ENCODE data around the gene CCDC33. TPM values are rescaled to one million over a fixed set of nuclear protein-coding genes. Genes with fewer than 3 reads are reported as not detected.

The CCDC33 gene
- total RNA-seq, 1 donor from 2014 or later = not detected

DNA sequence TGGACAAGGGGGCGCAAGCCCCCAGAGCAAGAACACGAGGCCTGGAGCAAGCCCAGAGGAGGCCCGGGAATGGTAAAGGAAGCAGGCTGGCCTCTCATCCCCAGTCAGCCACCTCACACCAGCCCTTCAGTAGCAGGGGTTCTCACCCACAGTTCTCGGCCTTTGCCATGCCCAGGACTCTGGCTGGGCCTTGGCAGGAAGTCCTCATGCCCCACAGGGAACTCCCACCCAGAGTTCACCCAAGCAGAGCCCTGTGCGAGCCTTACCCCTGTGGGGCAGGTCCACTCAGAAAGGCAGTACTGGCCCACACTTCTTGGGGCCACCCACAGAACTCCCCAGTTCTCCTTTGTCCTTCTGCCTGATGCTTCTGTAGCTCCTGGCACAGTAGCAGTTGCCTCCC is 101.0 kb downstream of the CCDC33 start:
- Mint-ChIP-seq H3K9me3 (ENCODE audit: low read depth) (no peaks in the 10 kb centered on the region), H3K27ac (ENCODE audit: unreplicated experiment) (no peak overlapping the region), H3K4me3 (ENCODE audit: unreplicated experiment) (no peak overlapping the region), H3K27me3 (ENCODE audit: low read depth) (peaks cover 2% of the 10 kb centered on the region), H3K36me3 (ENCODE audit: low read depth) (peaks cover 2% of the 10 kb centered on the region), H3K4me1 (ENCODE audit: low read depth) (peaks cover 3% of the 10 kb centered on the region)
- TF ChIP-seq, protein P1, sequence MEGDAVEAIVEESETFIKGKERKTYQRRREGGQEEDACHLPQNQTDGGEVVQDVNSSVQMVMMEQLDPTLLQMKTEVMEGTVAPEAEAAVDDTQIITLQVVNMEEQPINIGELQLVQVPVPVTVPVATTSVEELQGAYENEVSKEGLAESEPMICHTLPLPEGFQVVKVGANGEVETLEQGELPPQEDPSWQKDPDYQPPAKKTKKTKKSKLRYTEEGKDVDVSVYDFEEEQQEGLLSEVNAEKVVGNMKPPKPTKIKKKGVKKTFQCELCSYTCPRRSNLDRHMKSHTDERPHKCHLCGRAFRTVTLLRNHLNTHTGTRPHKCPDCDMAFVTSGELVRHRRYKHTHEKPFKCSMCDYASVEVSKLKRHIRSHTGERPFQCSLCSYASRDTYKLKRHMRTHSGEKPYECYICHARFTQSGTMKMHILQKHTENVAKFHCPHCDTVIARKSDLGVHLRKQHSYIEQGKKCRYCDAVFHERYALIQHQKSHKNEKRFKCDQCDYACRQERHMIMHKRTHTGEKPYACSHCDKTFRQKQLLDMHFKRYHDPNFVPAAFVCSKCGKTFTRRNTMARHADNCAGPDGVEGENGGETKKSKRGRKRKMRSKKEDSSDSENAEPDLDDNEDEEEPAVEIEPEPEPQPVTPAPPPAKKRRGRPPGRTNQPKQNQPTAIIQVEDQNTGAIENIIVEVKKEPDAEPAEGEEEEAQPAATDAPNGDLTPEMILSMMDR (IDR thresholded peaks at IDR 0.05) = no peak
- no peak for DNase-seq (ENCODE audit: low spot score)

DNA sequence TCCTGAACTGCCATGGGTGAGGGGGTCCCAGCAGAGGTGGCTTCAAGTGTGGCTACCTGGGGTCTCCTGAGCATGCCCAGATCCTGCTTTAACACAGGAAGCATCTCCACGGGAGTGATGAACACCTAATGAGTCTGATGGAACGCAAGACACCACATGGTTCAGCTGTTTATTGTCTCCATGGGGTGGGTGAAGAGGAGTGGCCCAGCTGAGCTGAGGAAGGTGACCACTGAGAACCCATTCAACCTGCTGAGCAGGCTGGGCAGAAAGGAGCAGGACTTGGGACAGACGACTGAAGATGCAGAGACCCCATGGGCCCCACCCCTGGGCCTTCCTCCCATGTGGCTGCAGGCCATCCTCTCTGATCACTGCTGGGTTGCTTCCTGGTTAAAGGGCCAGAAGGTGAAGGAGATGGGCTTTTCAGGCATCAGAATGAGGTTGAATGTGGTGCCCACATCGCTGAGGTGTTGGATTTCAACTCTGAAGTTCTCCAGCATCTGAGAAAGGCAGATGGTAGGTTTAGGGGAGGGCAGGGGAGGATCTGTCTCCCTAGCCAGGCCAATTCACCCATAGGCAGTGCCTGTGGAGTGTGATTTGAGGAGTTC is 101.6 kb downstream of the CCDC33 start:
- Mint-ChIP-seq H3K4me3 (ENCODE audit: unreplicated experiment) (no peak overlapping the region), H3K27ac (ENCODE audit: unreplicated experiment) (no peak overlapping the region), H3K9me3 (ENCODE audit: low read depth) (no peaks in the 10 kb centered on the region), H3K4me1 (ENCODE audit: low read depth) (peaks cover 3% of the 10 kb centered on the region), H3K36me3 (ENCODE audit: low read depth) (no peaks in the 10 kb centered on the region), H3K27me3 (ENCODE audit: low read depth) (no peaks in the 10 kb centered on the region)
- no peak for DNase-seq (ENCODE audit: low spot score)
- TF ChIP-seq, protein P1 (IDR thresholded peaks at IDR 0.05) = no peak

DNA sequence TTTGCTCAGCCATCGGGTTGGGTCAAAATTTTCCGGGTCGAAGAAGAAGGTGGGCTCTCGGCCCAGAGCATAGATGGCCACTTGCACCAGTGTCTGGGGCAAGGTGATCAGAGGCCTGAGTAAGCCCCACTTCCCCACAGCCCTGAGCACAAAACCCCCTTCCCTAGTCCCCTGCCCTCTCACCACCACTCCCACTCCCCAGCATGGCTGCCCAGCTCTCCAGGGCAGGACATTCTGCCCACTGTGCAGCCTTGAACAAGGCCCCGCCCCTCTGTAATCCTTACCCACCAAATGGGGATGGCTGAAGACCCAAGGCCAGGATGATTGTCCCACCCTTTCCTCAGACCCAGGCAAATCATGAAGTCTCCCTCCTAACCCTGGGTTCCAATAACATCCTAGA is 102.5 kb downstream of the CCDC33 start:
- Mint-ChIP-seq H3K27ac (ENCODE audit: unreplicated experiment) (no peak overlapping the region), H3K27me3 (ENCODE audit: low read depth) (no peaks in the 10 kb centered on the region), H3K36me3 (ENCODE audit: low read depth) (no peaks in the 10 kb centered on the region), H3K4me3 (ENCODE audit: unreplicated experiment) (no peak overlapping the region), H3K4me1 (ENCODE audit: low read depth) (peaks cover 3% of the 10 kb centered on the region), H3K9me3 (ENCODE audit: low read depth) (no peaks in the 10 kb centered on the region)
- TF ChIP-seq, protein P1 (IDR thresholded peaks at IDR 0.05) = no peak
- no peak for DNase-seq (ENCODE audit: low spot score)

DNA sequence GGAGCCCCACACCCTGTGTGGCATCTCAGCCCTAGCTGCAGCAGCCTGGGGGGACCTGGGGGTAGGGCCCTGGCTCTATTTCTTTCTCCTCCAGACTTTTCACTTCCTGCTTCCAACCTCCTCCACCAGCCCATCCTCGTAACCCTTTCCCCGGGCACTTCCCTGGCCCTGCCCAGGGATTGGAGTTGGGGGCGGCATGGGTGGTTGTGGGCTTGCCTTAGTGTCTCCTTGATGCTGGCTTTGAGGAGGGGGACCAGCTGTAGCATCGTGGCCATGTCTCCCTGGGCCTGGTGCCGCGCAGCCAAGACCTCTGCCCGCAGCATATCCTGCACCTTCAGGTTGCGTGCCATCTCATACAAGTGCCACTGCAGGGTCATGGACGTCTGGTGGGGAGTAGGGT is 103.2 kb downstream of the CCDC33 start:
- Mint-ChIP-seq H3K27me3 (ENCODE audit: low read depth) (no peaks in the 10 kb centered on the region), H3K4me3 (ENCODE audit: unreplicated experiment) (no peak overlapping the region), H3K4me1 (ENCODE audit: low read depth) (peaks cover 3% of the 10 kb centered on the region), H3K9me3 (ENCODE audit: low read depth) (no peaks in the 10 kb centered on the region), H3K27ac (ENCODE audit: unreplicated experiment) (no peak overlapping the region), H3K36me3 (ENCODE audit: low read depth) (no peaks in the 10 kb centered on the region)
- DNase-seq (ENCODE audit: low spot score) = no peak
- TF ChIP-seq, protein P1 (IDR thresholded peaks at IDR 0.05) = no peak

DNA sequence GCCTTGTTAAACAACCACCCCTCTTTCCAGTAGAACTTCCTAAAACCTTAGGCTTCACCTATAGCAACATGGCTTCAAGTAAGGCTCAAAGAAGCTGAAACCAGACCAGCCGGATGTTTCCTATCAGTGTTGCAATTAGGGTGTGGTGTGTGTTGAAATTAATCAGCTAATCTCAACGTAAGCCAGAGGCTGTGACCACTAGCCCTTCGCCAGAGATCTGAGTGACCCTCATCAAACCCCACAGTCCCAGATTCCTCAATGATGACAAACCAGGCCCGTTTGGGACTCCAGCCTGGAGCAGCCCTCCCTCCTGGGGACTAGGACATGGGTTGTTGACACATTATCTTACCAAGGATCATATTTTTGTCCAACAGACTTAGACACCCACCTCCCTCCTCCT is 104.0 kb downstream of the CCDC33 start:
- H3K4me3 Mint-ChIP-seq (ENCODE audit: unreplicated experiment) = no peak overlapping the region
- H3K27ac Mint-ChIP-seq (ENCODE audit: unreplicated experiment) = no peak overlapping the region
- H3K36me3 Mint-ChIP-seq (ENCODE audit: low read depth) = no peaks in the 10 kb centered on the region
- H3K4me1 Mint-ChIP-seq (ENCODE audit: low read depth) = peaks cover 3% of the 10 kb centered on the region
- H3K9me3 Mint-ChIP-seq (ENCODE audit: low read depth) = no peaks in the 10 kb centered on the region
- no peak for DNase-seq (ENCODE audit: low spot score)
- no peaks in the 10 kb centered on the region for H3K27me3 Mint-ChIP-seq (ENCODE audit: low read depth)
- TF ChIP-seq, protein P1 (IDR thresholded peaks at IDR 0.05) = no peak

Measured in chondrocyte (in vitro differentiated cells).